OCI-LY1 (cell line): Measurements from ENCODE around the gene XRCC6.

Source experiments
- EZH2 ChIP-seq: fragments of 200-600 bp; sonication (generic), shearing (Covaris generic); IDR thresholded peaks from 2 replicates; pipeline ENCODE4 v1.8.0; 2017; ENCODE audit warnings: borderline replicate concordance, mixed run types, mild to moderate bottlenecking, antibody characterized with exemption, low read length, moderate library complexity, mixed read lengths
- TF ChIP-seq, protein P1 (sequence below): fragments of 200-600 bp; sonication (generic), shearing (Covaris generic); IDR thresholded peaks from 2 replicates; pipeline ENCODE4 v1.5.1; 2017; ENCODE audit warnings: mild to moderate bottlenecking, antibody characterized with exemption, low read length, moderate library complexity, mixed read lengths

DNA sequence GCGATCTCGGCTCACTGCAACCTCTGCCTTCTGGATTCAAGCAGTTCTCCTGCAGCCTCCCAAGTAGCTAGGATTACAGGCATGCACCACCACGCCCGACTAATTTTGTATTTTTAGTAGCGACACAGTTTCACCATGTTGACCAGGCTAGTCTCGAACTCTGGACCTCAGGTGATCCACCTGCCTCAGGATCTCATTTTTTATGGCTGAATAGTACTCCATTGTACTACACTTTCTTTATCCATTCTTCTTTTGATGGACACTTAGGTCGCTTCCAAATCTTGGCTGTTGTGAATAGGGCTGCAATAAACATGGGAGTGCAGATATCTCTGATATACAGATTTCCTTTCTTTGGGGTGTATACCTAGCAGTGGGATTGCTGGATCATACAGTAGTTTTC lies 20.8 kb downstream of the XRCC6 start:
- TF ChIP-seq, protein P1, sequence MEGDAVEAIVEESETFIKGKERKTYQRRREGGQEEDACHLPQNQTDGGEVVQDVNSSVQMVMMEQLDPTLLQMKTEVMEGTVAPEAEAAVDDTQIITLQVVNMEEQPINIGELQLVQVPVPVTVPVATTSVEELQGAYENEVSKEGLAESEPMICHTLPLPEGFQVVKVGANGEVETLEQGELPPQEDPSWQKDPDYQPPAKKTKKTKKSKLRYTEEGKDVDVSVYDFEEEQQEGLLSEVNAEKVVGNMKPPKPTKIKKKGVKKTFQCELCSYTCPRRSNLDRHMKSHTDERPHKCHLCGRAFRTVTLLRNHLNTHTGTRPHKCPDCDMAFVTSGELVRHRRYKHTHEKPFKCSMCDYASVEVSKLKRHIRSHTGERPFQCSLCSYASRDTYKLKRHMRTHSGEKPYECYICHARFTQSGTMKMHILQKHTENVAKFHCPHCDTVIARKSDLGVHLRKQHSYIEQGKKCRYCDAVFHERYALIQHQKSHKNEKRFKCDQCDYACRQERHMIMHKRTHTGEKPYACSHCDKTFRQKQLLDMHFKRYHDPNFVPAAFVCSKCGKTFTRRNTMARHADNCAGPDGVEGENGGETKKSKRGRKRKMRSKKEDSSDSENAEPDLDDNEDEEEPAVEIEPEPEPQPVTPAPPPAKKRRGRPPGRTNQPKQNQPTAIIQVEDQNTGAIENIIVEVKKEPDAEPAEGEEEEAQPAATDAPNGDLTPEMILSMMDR: no peak
- TF ChIP-seq EZH2: no peak
